HEK293 (cell line): ENCODE results near the gene MPPED1.

Experiments
- CTCF ChIA-PET: fragments of 350-600 bp; formaldehyde crosslinking; extraction: SDS; loops from one replicate; lab custom pipeline; 2021; ENCODE audit warnings: antibody characterized with exemption; lab: Yijun Ruan, JAX
- POLR2A ChIA-PET: fragments of 300-600 bp; formaldehyde crosslinking; extraction: SDS; loops from one replicate; lab custom pipeline; 2020; ENCODE audit warnings: antibody characterized with exemption, inconsistent platforms; lab: Yijun Ruan, JAX
- H3K27ac ChIP-seq: fragments of 200-500 bp; sonication (Bioruptor generic); 2 replicates; pipeline ENCODE4 v1.5.1; 2014; ENCODE audit warnings: low read depth, low read length, control low read depth, inconsistent platforms; ENCODE audit errors: extremely low read depth
- H3K36me3 ChIP-seq, 2 experiments: fragments of 200-500 bp in 1 of 2; sonication (Bioruptor generic) in 1 of 2; 1 replicate in 1 of 2; 2 replicates in 1 of 2; pipeline ENCODE4 v1.5.1; 2014 to 2017; ENCODE audit warnings: inconsistent platforms in 2 of 2, low read length in 2 of 2; ENCODE audit not compliant: control insufficient read depth in 2 of 2, insufficient read depth in 1 of 2
- H3K4me1 ChIP-seq: fragments of 200-500 bp; sonication (Bioruptor generic); 2 replicates; pipeline ENCODE4 v1.5.1; 2014; ENCODE audit warnings: mild to moderate bottlenecking, low read length, inconsistent platforms; ENCODE audit not compliant: control insufficient read depth, insufficient read depth
- H3K4me3 ChIP-seq: 2 replicates; pipeline ENCODE4 v1.5.1; 2011; ENCODE audit warnings: low read depth, mild to moderate bottlenecking, control low read depth, low read length, moderate library complexity
- H3K9me3 ChIP-seq: fragments of 200-500 bp; sonication (Bioruptor generic); 2 replicates; pipeline ENCODE4 v1.5.1; 2014; ENCODE audit warnings: low read depth, low read length, inconsistent platforms; ENCODE audit not compliant: control insufficient read depth, insufficient read depth
- ELK4 ChIP-seq: IDR thresholded peaks from 2 replicates; pipeline ENCODE4 v1.6.1; 2011; ENCODE audit warnings: mild to moderate bottlenecking, low read depth, low read length, borderline replicate concordance
- IKZF3 ChIP-seq: fragments of 450-650 bp; IDR thresholded peaks from 2 replicates; pipeline ENCODE4 v1.5.0; 2018; ENCODE audit warnings: missing biosample characterization, mild to moderate bottlenecking, missing genetic modification characterization, moderate library complexity
- KLF17 ChIP-seq: fragments of 450-650 bp; formaldehyde crosslinking; IDR thresholded peaks from 2 replicates; pipeline ENCODE4 v1.5.1; 2016; ENCODE audit warnings: missing biosample characterization, missing genetic modification characterization
- KLF8 ChIP-seq: fragments of 450-650 bp; formaldehyde crosslinking; IDR thresholded peaks from 2 replicates; pipeline ENCODE4 v1.5.1; 2016; ENCODE audit warnings: missing biosample characterization, missing genetic modification characterization
- PRDM1 ChIP-seq: fragments of 450-650 bp; formaldehyde crosslinking; IDR thresholded peaks from 2 replicates; pipeline ENCODE4; 2016; ENCODE audit warnings: missing biosample characterization, missing genetic modification characterization
- SP3 ChIP-seq: fragments of 450-650 bp; formaldehyde crosslinking; IDR thresholded peaks from 2 replicates; pipeline ENCODE4 v1.5.1; 2016; ENCODE audit warnings: missing biosample characterization, missing genetic modification characterization
- YY1 ChIP-seq: fragments of 450-650 bp; formaldehyde crosslinking; IDR thresholded peaks from 2 replicates; pipeline ENCODE4 v1.5.1; 2018; ENCODE audit warnings: missing biosample characterization, missing genetic modification characterization
- ZBTB1 ChIP-seq: fragments of 450-650 bp; formaldehyde crosslinking; IDR thresholded peaks from 2 replicates; pipeline ENCODE4 v1.5.1; 2016; ENCODE audit warnings: missing biosample characterization, missing genetic modification characterization
- ZBTB8A ChIP-seq: fragments of 450-650 bp; formaldehyde crosslinking; IDR thresholded peaks from 2 replicates; pipeline ENCODE4 v1.5.1; 2016; ENCODE audit warnings: missing biosample characterization, missing genetic modification characterization
- ZNF112 ChIP-seq: fragments of 450-650 bp; formaldehyde crosslinking; IDR thresholded peaks from 2 replicates; pipeline ENCODE4 v1.5.0; 2017; ENCODE audit warnings: missing biosample characterization, missing genetic modification characterization
- ZNF138 ChIP-seq: fragments of 450-650 bp; formaldehyde crosslinking; IDR thresholded peaks from 2 replicates; pipeline ENCODE4 v1.5.1; 2016; ENCODE audit warnings: missing biosample characterization, missing genetic modification characterization, borderline replicate concordance
- ZNF146 ChIP-seq: fragments of 450-650 bp; formaldehyde crosslinking; IDR thresholded peaks from 2 replicates; pipeline ENCODE4 v1.5.1; 2016; ENCODE audit warnings: missing biosample characterization, missing genetic modification characterization
- ZNF202 ChIP-seq: fragments of 450-650 bp; formaldehyde crosslinking; IDR thresholded peaks from 2 replicates; pipeline ENCODE4 v1.5.1; 2016; ENCODE audit warnings: missing biosample characterization, missing genetic modification characterization, borderline replicate concordance
- ZNF311 ChIP-seq: fragments of 450-650 bp; formaldehyde crosslinking; IDR thresholded peaks from 2 replicates; pipeline ENCODE4 v1.5.1; 2017; ENCODE audit warnings: missing biosample characterization, missing genetic modification characterization, borderline replicate concordance
- ZNF37A ChIP-seq: fragments of 450-650 bp; IDR thresholded peaks from 2 replicates; pipeline ENCODE4 v1.5.1; 2018; ENCODE audit warnings: missing biosample characterization, missing genetic modification characterization
- ZNF521 ChIP-seq: fragments of 450-650 bp; formaldehyde crosslinking; IDR thresholded peaks from 2 replicates; pipeline ENCODE4 v1.5.1; 2017; ENCODE audit warnings: missing biosample characterization, mild to moderate bottlenecking, missing genetic modification characterization
- ZNF558 ChIP-seq: fragments of 450-650 bp; formaldehyde crosslinking; IDR thresholded peaks from 2 replicates; pipeline ENCODE4 v1.5.1; 2016; ENCODE audit warnings: missing biosample characterization, missing genetic modification characterization
- ZNF600 ChIP-seq: fragments of 450-650 bp; formaldehyde crosslinking; IDR thresholded peaks from 2 replicates; pipeline ENCODE4 v1.5.1; 2016; ENCODE audit warnings: missing biosample characterization, missing genetic modification characterization
- ZNF658 ChIP-seq: fragments of 450-650 bp; formaldehyde crosslinking; IDR thresholded peaks from 2 replicates; pipeline ENCODE4; 2016; ENCODE audit warnings: missing biosample characterization, missing genetic modification characterization
- ZNF677 ChIP-seq: fragments of 450-650 bp; IDR thresholded peaks from 2 replicates; pipeline ENCODE4 v1.5.0; 2018; ENCODE audit warnings: missing biosample characterization, mild to moderate bottlenecking, missing genetic modification characterization, moderate library complexity
- ZNF692 ChIP-seq: fragments of 450-650 bp; formaldehyde crosslinking; IDR thresholded peaks from 2 replicates; pipeline ENCODE4 v1.5.1; 2016; ENCODE audit warnings: missing biosample characterization, missing genetic modification characterization
- ZNF830 ChIP-seq: fragments of 450-650 bp; IDR thresholded peaks from 2 replicates; pipeline ENCODE4 v1.5.0; 2018; ENCODE audit warnings: missing biosample characterization, missing genetic modification characterization, low read depth, mild to moderate bottlenecking, moderate library complexity

Gene MPPED1

GRCh38 chr22:43540529-43540923, 128.7 kb downstream of the MPPED1 start:
- Histone ChIP-seq H3K9me3 (no peaks in the 10 kb centered on the region), H3K4me1 (no peaks in the 10 kb centered on the region), H3K27ac (no peak overlapping the region), H3K4me3 (no peak overlapping the region), H3K36me3 (no peaks in the 10 kb centered on the region)
- ChIA-PET POLR2A (no interaction called here), CTCF (no interaction called here)
- TF ChIP-seq PRDM1 (tag by site-specific recombination) = no peak
- no peak for TF ChIP-seq ZNF558
- no peak for TF ChIP-seq ELK4
- no peak for TF ChIP-seq ZNF658 (tag by site-specific recombination)
- TF ChIP-seq ZBTB8A = no peak
- no peak for TF ChIP-seq ZNF202 (tag by site-specific recombination)
- TF ChIP-seq ZNF112 (tag by site-specific recombination) = no peak

- CTCF ChIA-PET = no interaction called here
- Histone ChIP-seq H3K9me3 (no peaks in the 10 kb centered on the region), H3K36me3 (no peaks in the 10 kb centered on the region), H3K27ac (no peak overlapping the region), H3K4me1 (no peaks in the 10 kb centered on the region), H3K4me3 (no peak overlapping the region)
- TF ChIP-seq ZNF677 (tag by site-specific recombination) (no peak), ZNF692 (no peak), ZNF138 (no peak), ZNF600 (tag by site-specific recombination) (no peak), ZNF146 (tag by site-specific recombination) (no peak), ZBTB8A (no peak), SP3 (tag by site-specific recombination) (no peak), ZNF311 (tag by site-specific recombination) (no peak), ZNF37A (tag by site-specific recombination) (no peak), KLF17 (no peak), ZNF558 (no peak), ZNF830 (tag by site-specific recombination) (no peak), YY1 (no peak), IKZF3 (no peak), ZBTB1 (tag by site-specific recombination) (no peak), ZNF202 (tag by site-specific recombination) (no peak), KLF8 (tag by site-specific recombination) (no peak), ZNF521 (tag by site-specific recombination) (no peak)
- POLR2A ChIA-PET = no interaction called here
These were observed 129.2 kb downstream of the MPPED1 start for GRCh38 chr22:43541022-43541421.
